ENCODE measurements around the gene SMIM5.
A peak's percentile ranks its signal among the peaks of the same experiment; 100 is the strongest.

DNA sequence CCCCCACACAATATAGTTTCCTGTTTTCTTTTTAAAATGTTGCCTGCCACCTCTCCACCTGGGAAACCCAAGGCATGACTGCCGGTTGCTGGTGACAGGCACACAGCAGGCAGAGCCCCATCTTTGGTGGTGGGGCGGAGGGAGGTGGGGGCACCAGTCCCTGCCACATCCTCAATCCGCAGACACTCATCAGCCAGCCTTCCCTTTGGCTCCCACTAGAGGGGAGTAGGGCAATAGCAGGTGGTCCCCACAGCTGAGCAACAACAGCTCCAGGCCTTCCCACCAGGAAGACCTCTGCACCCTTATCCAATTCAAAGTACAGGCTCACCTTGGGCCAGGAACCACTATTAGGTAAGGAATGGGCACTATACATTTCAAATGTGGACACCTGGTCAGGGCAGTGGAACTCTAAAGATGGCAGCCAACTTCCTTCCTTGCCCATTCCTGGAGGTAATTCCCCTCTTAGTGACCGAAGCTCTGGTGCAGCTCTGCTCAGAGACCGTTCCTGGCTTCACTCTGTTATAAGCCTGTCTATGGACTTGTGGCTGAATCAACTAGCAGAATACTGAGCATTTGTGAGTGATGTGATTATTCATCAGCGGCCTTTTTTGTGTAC, 19.8 kb downstream of the SMIM5 start:
- TF ChIP-seq, protein P1, sequence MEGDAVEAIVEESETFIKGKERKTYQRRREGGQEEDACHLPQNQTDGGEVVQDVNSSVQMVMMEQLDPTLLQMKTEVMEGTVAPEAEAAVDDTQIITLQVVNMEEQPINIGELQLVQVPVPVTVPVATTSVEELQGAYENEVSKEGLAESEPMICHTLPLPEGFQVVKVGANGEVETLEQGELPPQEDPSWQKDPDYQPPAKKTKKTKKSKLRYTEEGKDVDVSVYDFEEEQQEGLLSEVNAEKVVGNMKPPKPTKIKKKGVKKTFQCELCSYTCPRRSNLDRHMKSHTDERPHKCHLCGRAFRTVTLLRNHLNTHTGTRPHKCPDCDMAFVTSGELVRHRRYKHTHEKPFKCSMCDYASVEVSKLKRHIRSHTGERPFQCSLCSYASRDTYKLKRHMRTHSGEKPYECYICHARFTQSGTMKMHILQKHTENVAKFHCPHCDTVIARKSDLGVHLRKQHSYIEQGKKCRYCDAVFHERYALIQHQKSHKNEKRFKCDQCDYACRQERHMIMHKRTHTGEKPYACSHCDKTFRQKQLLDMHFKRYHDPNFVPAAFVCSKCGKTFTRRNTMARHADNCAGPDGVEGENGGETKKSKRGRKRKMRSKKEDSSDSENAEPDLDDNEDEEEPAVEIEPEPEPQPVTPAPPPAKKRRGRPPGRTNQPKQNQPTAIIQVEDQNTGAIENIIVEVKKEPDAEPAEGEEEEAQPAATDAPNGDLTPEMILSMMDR (IDR thresholded peaks at IDR 0.05; ENCODE audit: low read depth, low read length), result peak; percentile 63
- no peak for TF ChIP-seq EZH2phosphoT487 (IDR thresholded peaks at IDR 0.05; ENCODE audit: low read depth)
